Central memory CD4-positive, alpha-beta T cell (primary cell): Measurements from ENCODE around the gene SP110.

Experiments used
- DNase-seq: peaks from one replicate; pipeline ENCODE4 v3.0.0; 2022

The SP110 gene

GRCh38 chr2:230166557-230167170 is 53.1 kb downstream of the SP110 start:
- no peak for DNase-seq

- DNase-seq, result no peak
Measured at GRCh38 chr2:230164139-230164538, 55.6 kb downstream of the SP110 start.

- DNase-seq, result no peak
Measured at GRCh38 chr2:230162981-230163380, 56.8 kb downstream of the SP110 start.

GRCh38 chr2:230161184-230161583 is 58.6 kb downstream of the SP110 start:
- no peak for DNase-seq

GRCh38 chr2:230160112-230160660 is 59.6 kb downstream of the SP110 start:
- DNase-seq, result peak; percentile 37

- DNase-seq, result no peak
Measured at GRCh38 chr2:230158468-230158867, 61.3 kb downstream of the SP110 start.

GRCh38 chr2:230156782-230157699 is 62.7 kb downstream of the SP110 start:
- DNase-seq, result no peak

- no peak for DNase-seq
Measured at GRCh38 chr2:230155359-230155758, 64.4 kb downstream of the SP110 start.

- no peak for DNase-seq
Measured at GRCh38 chr2:230153390-230153976, 66.3 kb downstream of the SP110 start.

- no peak for DNase-seq
Measured at GRCh38 chr2:230152334-230152733, 67.5 kb downstream of the SP110 start.

GRCh38 chr2:230144355-230144754 is 75.4 kb downstream of the SP110 start:
- no peak for DNase-seq

GRCh38 chr2:230140667-230141066 is 79.1 kb downstream of the SP110 start:
- DNase-seq, result no peak

GRCh38 chr2:230137902-230138539 is 81.8 kb downstream of the SP110 start:
- no peak for DNase-seq

GRCh38 chr2:230135130-230135525 is 84.7 kb downstream of the SP110 start:
- DNase-seq, result no peak

GRCh38 chr2:230134496-230135129 is 85.2 kb downstream of the SP110 start:
- DNase-seq, result no peak

GRCh38 chr2:230131366-230131765 is 88.4 kb downstream of the SP110 start:
- DNase-seq, result no peak

GRCh38 chr2:230130668-230131364 is 89.0 kb downstream of the SP110 start:
- no peak for DNase-seq

GRCh38 chr2:230129343-230129742 is 90.4 kb downstream of the SP110 start:
- no peak for DNase-seq

GRCh38 chr2:230128623-230129342 is 91.0 kb downstream of the SP110 start:
- no peak for DNase-seq

GRCh38 chr2:230127195-230127594 is 92.6 kb downstream of the SP110 start:
- DNase-seq, result no peak

- DNase-seq, result no peak
Measured at GRCh38 chr2:230124757-230125431, 94.9 kb downstream of the SP110 start.
